DOHH2 (cell line): ENCODE data around the gene GMPR.

Experiments
- CTCF ChIP-seq: fragments of 200-600 bp; sonication (generic); IDR thresholded peaks from one replicate; pipeline ENCODE4 v1.5.1; 2014; ENCODE audit warnings: antibody characterized with exemption, mild to moderate bottlenecking, low read depth, low read length; ENCODE audit not compliant: poor library complexity, severe bottlenecking
- EZH2phosphoT487 ChIP-seq: fragments of 200-600 bp; sonication (generic); IDR thresholded peaks from 2 replicates; pipeline ENCODE4 v1.6.1; 2017; ENCODE audit warnings: borderline replicate concordance, mild to moderate bottlenecking, antibody characterized with exemption, low read length, moderate library complexity, mixed read lengths

GRCh38 chr6:16199804-16200203 is 38.6 kb upstream of the GMPR start:
- TF ChIP-seq CTCF (no peak), EZH2phosphoT487 (no peak)
